GM10248 (cell line): ENCODE results near the gene PAQR7.

ENCODE experiments used
- CTCF ChIA-PET: fragments of 300-600 bp; sonication (Branson Sonifier 250); formaldehyde crosslinking; extraction: SDS; loops from one replicate; lab custom pipeline; 2021; ENCODE audit warnings: antibody characterized with exemption; lab: Yijun Ruan, JAX
- POLR2A ChIA-PET: fragments of 350-650 bp; sonication (Branson Sonifier 250); formaldehyde crosslinking; extraction: SDS; loops from one replicate; lab custom pipeline; 2020; ENCODE audit warnings: antibody characterized with exemption; lab: Yijun Ruan, JAX
- DNase-seq: peaks from one replicate; pipeline ENCODE4 v3.0.0; 2012; ENCODE audit errors: extremely low spot score
- CTCF ChIP-seq: IDR thresholded peaks from 2 replicates; pipeline ENCODE4 v1.5.1; 2012; ENCODE audit warnings: mild to moderate bottlenecking, low read depth; ENCODE audit errors: extremely low read depth, missing control alignments, control extremely low read depth

The PAQR7 gene

DNA sequence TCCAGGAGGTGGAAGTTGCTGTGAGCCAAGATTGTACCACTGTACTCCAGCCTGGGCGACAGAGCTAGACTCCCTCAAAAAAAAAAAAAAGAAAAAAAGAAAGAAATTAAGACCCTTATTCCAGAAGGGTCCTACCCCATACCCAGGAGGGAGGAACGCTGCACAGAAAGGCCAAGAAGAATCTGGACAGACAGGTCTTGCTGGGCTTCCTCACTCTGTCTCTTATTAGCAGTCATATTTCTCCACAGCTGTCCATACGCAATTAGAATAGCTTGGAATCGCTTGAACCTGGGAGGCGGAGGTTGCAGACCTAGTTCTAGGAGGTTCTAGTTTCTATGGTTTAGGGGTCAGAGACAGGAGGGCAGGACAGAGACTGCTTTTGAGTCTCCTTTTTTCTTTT lies 3.2 kb upstream of the PAQR7 start:
- ChIA-PET CTCF (interaction anchor here (4.7 to 9.2 kb wide), 2 partner anchors 17 to 18 kb away, joined by 34 to 59 read pairs; no protein-coding TSS in a partner anchor), POLR2A (no interaction called here)
- no peak for TF ChIP-seq CTCF
- no peak for DNase-seq

DNA sequence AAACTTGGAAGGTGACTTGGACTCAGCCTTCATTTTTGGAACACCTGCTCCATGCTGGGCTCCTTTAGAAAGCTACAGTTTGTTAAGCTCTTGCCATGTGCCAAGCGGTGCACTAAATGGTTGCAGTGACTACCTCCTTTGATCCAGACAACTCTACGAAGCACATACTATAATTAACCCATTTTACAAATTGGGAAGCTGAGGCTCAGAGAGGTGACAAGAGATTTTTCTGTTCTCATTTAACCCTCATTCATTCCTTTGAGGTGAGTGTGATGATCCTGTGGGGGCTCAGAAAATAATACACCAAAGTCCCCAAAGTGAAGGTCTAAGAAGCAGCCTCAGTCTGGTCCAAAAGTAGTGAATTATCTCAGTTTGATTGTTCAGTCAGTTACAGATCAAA lies 1.6 kb upstream of the PAQR7 start:
- no peak for TF ChIP-seq CTCF
- no peak for DNase-seq
- CTCF ChIA-PET, result interaction anchor here (1.1 to 4.7 kb wide), 3 partner anchors 18 to 41 kb away, joined by 3 to 34 read pairs (median 3); no protein-coding TSS in a partner anchor
- POLR2A ChIA-PET, result no interaction called here

GRCh38 chr1:25876693-25877077 lies 1.2 kb upstream of the PAQR7 start:
- DNase-seq, result no peak
- ChIA-PET POLR2A (no interaction called here), CTCF (interaction anchor here (1.1 to 4.7 kb wide), 2 partner anchors 19 to 41 kb away, joined by 3 to 34 read pairs; no protein-coding TSS in a partner anchor)
- TF ChIP-seq CTCF, result no peak

DNA sequence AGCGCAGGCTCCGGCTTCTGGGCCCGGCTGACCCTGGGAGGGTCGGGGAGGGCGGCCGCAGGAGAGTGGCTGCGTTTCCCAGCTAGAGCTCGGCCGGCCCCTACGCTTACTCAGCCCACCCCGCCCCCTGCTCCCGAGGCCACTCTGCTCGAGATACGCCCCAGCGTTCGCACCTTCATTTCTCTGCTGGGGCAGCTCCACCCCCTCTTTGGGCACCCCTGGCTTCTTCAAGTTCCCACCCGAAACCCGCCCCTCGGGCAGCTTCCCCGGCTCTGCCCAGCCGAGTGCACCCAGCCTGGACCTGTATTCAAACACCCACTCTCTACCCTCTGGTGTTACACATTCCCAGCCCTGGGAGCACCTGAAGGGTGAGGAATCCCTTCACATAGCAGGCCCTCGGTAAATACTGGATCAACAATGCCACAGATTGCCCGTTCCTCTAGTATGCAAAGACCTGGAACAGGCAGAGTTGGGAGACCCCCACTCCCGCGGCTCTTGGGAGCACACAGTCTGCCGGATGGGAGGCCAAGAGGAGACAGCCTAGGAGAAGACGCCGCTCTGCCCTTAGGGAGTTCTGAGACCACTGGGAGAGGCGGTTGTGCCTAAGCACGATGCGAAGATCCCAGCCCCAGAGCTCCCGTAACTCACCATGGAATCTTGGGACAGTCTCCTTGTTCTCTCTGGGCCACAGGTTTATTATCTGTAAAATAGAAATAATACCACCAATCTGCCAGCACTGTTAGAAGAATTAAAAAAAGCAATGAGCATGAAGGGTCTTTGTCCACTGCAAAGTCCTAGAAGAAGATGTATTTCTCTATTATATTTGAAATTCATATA lies 566 bp upstream of the PAQR7 start:
- CTCF ChIA-PET, result interaction anchor here (1.1 to 4.7 kb wide), 6 partner anchors 14 to 121 kb away, joined by 3 to 34 read pairs (median 5); partner anchors contain the start of gene PAFAH2
- TF ChIP-seq CTCF, result no peak
- no peak for DNase-seq
- POLR2A ChIA-PET, result interaction anchor here (0.6 to 1.4 kb wide), 3 partner anchors 12 to 976 kb away, joined by 3 read pairs; no protein-coding TSS in a partner anchor

GRCh38 chr1:25874635-25875153 lies 814 bp downstream of the PAQR7 start:
- ChIA-PET CTCF (interaction anchor here (0.8 to 4.7 kb wide), 7 partner anchors 8 to 447 kb away, joined by 3 to 34 read pairs (median 5); partner anchors contain the start of gene PAFAH2), POLR2A (interaction anchor here (1.4 kb wide), 1 partner anchor 21 kb away, joined by 3 read pairs; no protein-coding TSS in a partner anchor)
- no peak for TF ChIP-seq CTCF
- DNase-seq, result no peak

- no peak for TF ChIP-seq CTCF
- DNase-seq, result no peak
- POLR2A ChIA-PET, result no interaction called here
- CTCF ChIA-PET, result interaction anchor here (0.8 to 4.7 kb wide), 4 partner anchors 9 to 447 kb away, joined by 3 to 34 read pairs (median 5); no protein-coding TSS in a partner anchor
These were observed 1.3 kb downstream of the PAQR7 start for GRCh38 chr1:25874209-25874608.
